Kidney (tissue), 14 donors: ENCODE results near the gene GABBR2. TPM values are rescaled to one million over a fixed set of nuclear protein-coding genes. Genes with fewer than 3 reads are reported as not detected.

Experiments used
- DNase-seq, 5 donors: peaks; one replicate each; pipeline ENCODE4 v3.0.0-alpha.2; 2013 to 2020
- FAIRE-seq: peaks from 2 replicates; lab custom pipeline; 2012; peaks lifted over from hg19 to GRCh38; lab: Jason Lieb, UNC
- H3K27ac ChIP-seq, 2 donors: one replicate each; pipeline ENCODE4 v1.7.0; 2013; ENCODE audit warnings: low read depth in 2 of 2, low read length in 2 of 2, inconsistent platforms in 1 of 2
- H3K27me3 ChIP-seq: one replicate; pipeline ENCODE4 v1.7.1; 2013; ENCODE audit warnings: low read length, inconsistent platforms; ENCODE audit not compliant: control insufficient read depth, insufficient read depth
- H3K36me3 ChIP-seq, 3 donors: one replicate each; pipeline versions ENCODE4 v1.7.0 to v1.7.1; 2013; ENCODE audit warnings: low read length in 3 of 3, control low read depth in 1 of 3, inconsistent platforms in 1 of 3; ENCODE audit not compliant: insufficient read depth in 3 of 3, control insufficient read depth in 2 of 3
- H3K4me1 ChIP-seq, 3 donors: one replicate each; pipeline versions ENCODE4 v1.7.0 to v1.7.1; 2013; ENCODE audit warnings: low read length in 3 of 3, inconsistent platforms in 1 of 3, low read depth in 1 of 3; ENCODE audit not compliant: control insufficient read depth in 2 of 3, insufficient read depth in 2 of 3
- H3K4me3 ChIP-seq, 3 donors: one replicate each; pipeline versions ENCODE4 v1.7.0 to v1.8.1; 2013; ENCODE audit warnings: low read length in 3 of 3, control low read depth in 1 of 3, inconsistent platforms in 1 of 3
- H3K9ac ChIP-seq, 3 donors: one replicate each; pipeline versions ENCODE4 v1.7.0 to v1.7.1; 2013; ENCODE audit warnings: low read length in 3 of 3, control low read depth in 1 of 3, inconsistent platforms in 1 of 3
- H3K9me3 ChIP-seq, 3 donors: one replicate each; pipeline versions ENCODE4 v1.7.0 to v1.7.1; 2013; ENCODE audit warnings: low read length in 3 of 3, control low read depth in 1 of 3, inconsistent platforms in 1 of 3; ENCODE audit not compliant: control insufficient read depth in 2 of 3, insufficient read depth in 1 of 3
- CTCF ChIP-seq: IDR thresholded peaks from 3 replicates; pipeline ENCODE4 v1.5.1; 2012; ENCODE audit warnings: mild to moderate bottlenecking, moderate library complexity, borderline replicate concordance; ENCODE audit not compliant: insufficient read depth; ENCODE audit errors: extremely low read depth
- intact Hi-C: fragments of 100-400 bp; cut with DNase I; formaldehyde crosslinking; loops from one replicate; pipeline ENCODE4 v1.11.1; 2022
- polyA plus RNA-seq: library from polyadenylated mRNA; stranded (reverse); fragments of 350-450 nt; fragmentation: Illumina TruSeq; extraction: RNeasy Lipid Tissue Mini Kit (QIAGEN cat#74804); gene quantifications from one replicate; pipeline ENCODE4 v1.2.3, GENCODE V29; 2014; ENCODE audit warnings: low read depth, low replicate concordance; ENCODE audit not compliant: insufficient read depth
- total RNA-seq: library from RNA; stranded (reverse); fragmentation: NEBNext Ultra II Directional; extraction: Animal tissue kit (Norgen Biotek cat#: 25700); gene quantifications from one replicate; pipeline ENCODE4 v1.2.1, GENCODE V29; 2021
- donor health status: control.
- donor health status: control.
- donor health status: control.
- donor health status: control.
- donor health status: control.
- donor health status: DM: yes; HTN: yes; CAD: no.
- donor health status: Normal renal cell carcinoma (clear cell type).

GABBR2 gene
- total and polyA plus RNA-seq, 2 donors from 2014 or later: 0.06 TPM; not detected in 1

DNA sequence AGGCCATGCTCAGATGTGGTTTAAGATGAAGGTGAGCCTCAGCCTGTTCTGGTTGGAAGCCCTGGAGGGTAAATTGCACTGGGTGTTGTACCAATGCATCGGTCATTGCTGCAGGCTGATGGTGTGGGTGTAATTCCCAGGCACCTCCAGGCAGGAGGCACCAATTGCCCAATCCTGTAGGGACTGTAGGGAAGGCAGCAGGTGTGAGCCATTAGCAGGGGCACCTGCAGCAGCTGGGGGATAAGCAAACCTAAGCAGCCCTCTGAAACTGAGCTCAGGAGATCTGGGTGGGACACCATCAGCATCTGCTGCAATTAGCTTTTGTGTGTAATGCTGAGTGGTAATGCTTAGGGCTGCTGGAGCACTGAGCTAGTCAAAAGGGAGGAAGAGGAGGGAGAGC lies 263.2 kb downstream of the GABBR2 start:
- FAIRE-seq: no peak
- no peak for DNase-seq
- Histone ChIP-seq H3K9me3 (no peaks in the 10 kb centered on the region), H3K27ac (no peak overlapping the region), H3K27me3 (no peaks in the 10 kb centered on the region), H3K36me3 (no peaks in the 10 kb centered on the region), H3K9ac (no peak overlapping the region), H3K4me1 (no peaks in the 10 kb centered on the region), H3K4me3 (no peak overlapping the region)
- TF ChIP-seq CTCF: no peak
- intact Hi-C loops: no loop called here

DNA sequence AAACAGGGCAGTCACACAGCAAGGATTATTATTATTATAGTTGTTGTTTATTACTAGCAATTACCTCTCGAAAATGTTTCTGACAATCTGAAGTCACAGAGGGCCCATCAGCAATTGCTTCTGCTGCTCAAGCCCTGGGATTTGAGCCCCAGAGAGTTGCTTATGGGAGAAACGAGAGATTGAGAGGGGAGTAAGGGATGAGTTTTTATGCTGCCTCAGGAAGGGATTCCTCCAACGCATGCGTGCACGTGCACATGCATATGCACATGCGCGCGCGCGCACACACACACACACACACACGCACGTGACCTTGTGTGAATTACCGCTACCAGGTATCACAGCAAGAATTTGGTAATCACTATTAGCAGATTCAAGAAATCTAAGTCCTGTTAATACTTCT lies 264.1 kb downstream of the GABBR2 start:
- FAIRE-seq (no peak), DNase-seq (no peak)
- Histone ChIP-seq H3K9ac (no peak overlapping the region), H3K27ac (no peak overlapping the region), H3K4me3 (no peak overlapping the region), H3K4me1 (no peaks in the 10 kb centered on the region), H3K27me3 (no peaks in the 10 kb centered on the region), H3K36me3 (no peaks in the 10 kb centered on the region), H3K9me3 (no peaks in the 10 kb centered on the region)
- intact Hi-C loops: no loop called here
- TF ChIP-seq CTCF: no peak

GRCh38 chr9:98442541-98442940 lies 266.2 kb downstream of the GABBR2 start:
- DNase-seq (no peak), FAIRE-seq (no peak)
- Histone ChIP-seq H3K9me3 (no peaks in the 10 kb centered on the region), H3K27me3 (no peaks in the 10 kb centered on the region), H3K4me3 (no peak overlapping the region), H3K27ac (no peak overlapping the region), H3K9ac (no peak overlapping the region), H3K36me3 (no peaks in the 10 kb centered on the region), H3K4me1 (no peaks in the 10 kb centered on the region)
- intact Hi-C loops: no loop called here
- TF ChIP-seq CTCF: no peak

GRCh38 chr9:98442114-98442513 lies 266.6 kb downstream of the GABBR2 start:
- Histone ChIP-seq H3K9me3 (no peaks in the 10 kb centered on the region), H3K9ac (no peak overlapping the region), H3K27ac (no peak overlapping the region), H3K36me3 (no peaks in the 10 kb centered on the region), H3K4me3 (no peak overlapping the region), H3K4me1 (no peaks in the 10 kb centered on the region), H3K27me3 (no peaks in the 10 kb centered on the region)
- no peak for DNase-seq
- TF ChIP-seq CTCF: no peak
- no peak for FAIRE-seq
- intact Hi-C loops: no loop called here
